Neural cell (in vitro differentiated cells): Measurements from ENCODE around the gene ANKS1B. TPM values are rescaled to one million over a fixed set of nuclear protein-coding genes. Genes with fewer than 3 reads are reported as not detected.

ENCODE experiments used
- H2AFZ ChIP-seq: fragments of 200-600, 300-800 bp; sonication (generic), shearing (Covaris generic); 2 replicates; pipeline ENCODE4 v1.6.0; 2014; ENCODE audit warnings: low read depth, mild to moderate bottlenecking, antibody characterized with exemption, low read length, moderate library complexity
- H3F3A ChIP-seq: fragments of 200-600 bp; shearing (Covaris generic); 2 replicates; pipeline ENCODE4 v1.6.1; 2016; ENCODE audit warnings: mild to moderate bottlenecking, moderate library complexity, mixed read lengths, antibody characterized with exemption, low read length; ENCODE audit not compliant: insufficient read depth, poor library complexity, severe bottlenecking
- H3K27ac ChIP-seq: fragments of 200-600, 300-800 bp; sonication (generic), shearing (Covaris generic); 2 replicates; pipeline ENCODE4 v1.5.1; 2014; ENCODE audit warnings: mild to moderate bottlenecking, low read length, moderate library complexity
- H3K27me3 ChIP-seq: fragments of 300-800, 200-600 bp; sonication (generic), shearing (Covaris generic); 2 replicates; pipeline ENCODE4 v1.6.0; 2014; ENCODE audit warnings: mild to moderate bottlenecking, low read depth, low read length, moderate library complexity; ENCODE audit not compliant: insufficient read depth
- H3K36me3 ChIP-seq: fragments of 300-800, 200-600 bp; sonication (generic), shearing (Covaris generic); 2 replicates; pipeline ENCODE4 v1.5.1; 2014; ENCODE audit warnings: mild to moderate bottlenecking, antibody characterized with exemption, low read length, moderate library complexity; ENCODE audit not compliant: insufficient read depth
- H3K4me2 ChIP-seq: fragments of 300-800, 200-600 bp; sonication (generic), shearing (Covaris generic); 2 replicates; pipeline ENCODE4 v1.6.0; 2014; ENCODE audit warnings: mild to moderate bottlenecking, low read length
- H3K4me3 ChIP-seq: fragments of 300-800, 200-600 bp; sonication (generic), shearing (Covaris generic); 2 replicates; pipeline ENCODE4 v1.5.1; 2014; ENCODE audit warnings: mild to moderate bottlenecking, low read length, moderate library complexity
- H3K79me2 ChIP-seq: fragments of 200-600 bp; shearing (Covaris generic); replicated peaks from 2 replicates; pipeline ENCODE4 v1.6.0; 2014; ENCODE audit warnings: mild to moderate bottlenecking, low read length, moderate library complexity; ENCODE audit not compliant: insufficient read depth
- H3K9ac ChIP-seq: fragments of 300-800, 200-600 bp; sonication (generic), shearing (Covaris generic); 2 replicates; pipeline ENCODE4 v1.6.1; 2016; ENCODE audit warnings: mild to moderate bottlenecking, low read length, mixed read lengths
- H3K9me2 ChIP-seq: fragments of 200-600 bp; shearing (Covaris generic); 2 replicates; pipeline ENCODE4 v1.6.1; 2016; ENCODE audit warnings: mild to moderate bottlenecking, low read length, mixed read lengths; ENCODE audit not compliant: insufficient read depth
- H3K9me3 ChIP-seq: fragments of 200-600, 300-800 bp; sonication (generic), shearing (Covaris generic); 2 replicates; pipeline ENCODE4 v1.6.1; 2016; ENCODE audit warnings: mild to moderate bottlenecking, mixed run types, low read length, moderate library complexity, mixed read lengths
- H4K20me1 ChIP-seq: fragments of 200-600 bp; shearing (Covaris generic); 2 replicates; pipeline ENCODE4 v1.6.1; 2016; ENCODE audit warnings: mild to moderate bottlenecking, mixed run types; ENCODE audit not compliant: insufficient read depth
- CTCF ChIP-seq: fragments of 450-650 bp; IDR thresholded peaks from 2 replicates; pipeline ENCODE4 v1.5.1; 2014; ENCODE audit warnings: antibody characterized with exemption, mild to moderate bottlenecking, moderate library complexity; ENCODE audit not compliant: poor library complexity, severe bottlenecking
- EP300 ChIP-seq: fragments of 450-650 bp; conservative IDR thresholded peaks from 2 replicates; pipeline ENCODE4 v1.6.1; 2014; ENCODE audit warnings: antibody characterized with exemption, mild to moderate bottlenecking, moderate library complexity; ENCODE audit not compliant: poor library complexity, severe bottlenecking
- EZH2 ChIP-seq: fragments of 200-600, 300-800 bp; shearing (Covaris generic), sonication (generic); IDR thresholded peaks from 2 replicates; pipeline ENCODE4 v1.6.1; 2014; ENCODE audit warnings: antibody characterized with exemption, low read length, borderline replicate concordance, mild to moderate bottlenecking; ENCODE audit not compliant: insufficient read depth, poor library complexity, severe bottlenecking
- MXI1 ChIP-seq: fragments of 450-650 bp; conservative IDR thresholded peaks from 2 replicates; pipeline ENCODE4 v1.6.1; 2014; ENCODE audit warnings: antibody characterized with exemption, mild to moderate bottlenecking; ENCODE audit not compliant: poor library complexity, severe bottlenecking
- POLR2AphosphoS5 ChIP-seq: IDR thresholded peaks from 2 replicates; pipeline ENCODE4 v1.6.1; 2012
- RAD21 ChIP-seq: fragments of 450-650 bp; conservative IDR thresholded peaks from 2 replicates; pipeline ENCODE4 v1.6.1; 2014; ENCODE audit warnings: antibody characterized with exemption, mild to moderate bottlenecking, moderate library complexity
- REST ChIP-seq: IDR thresholded peaks from 2 replicates; pipeline ENCODE4 v1.6.1; 2012; ENCODE audit warnings: borderline replicate concordance
- SMC3 ChIP-seq: fragments of 450-650 bp; conservative IDR thresholded peaks from 2 replicates; pipeline ENCODE4 v1.6.1; 2014; ENCODE audit warnings: antibody characterized with exemption, mild to moderate bottlenecking, moderate library complexity; ENCODE audit not compliant: poor library complexity
- TAF1 ChIP-seq: IDR thresholded peaks from 2 replicates; pipeline ENCODE4 v1.6.1; 2012; ENCODE audit warnings: low read depth
- polyA plus RNA-seq: library from polyadenylated mRNA; depleted of rRNA; stranded (reverse); fragments of >200 nt; gene quantifications from 2 replicates; pipeline ENCODE4 v1.2.3, GENCODE V29; 2014

ANKS1B gene
- polyA plus RNA-seq, 1 donor from 2014 or later, result 65.6 TPM

DNA sequence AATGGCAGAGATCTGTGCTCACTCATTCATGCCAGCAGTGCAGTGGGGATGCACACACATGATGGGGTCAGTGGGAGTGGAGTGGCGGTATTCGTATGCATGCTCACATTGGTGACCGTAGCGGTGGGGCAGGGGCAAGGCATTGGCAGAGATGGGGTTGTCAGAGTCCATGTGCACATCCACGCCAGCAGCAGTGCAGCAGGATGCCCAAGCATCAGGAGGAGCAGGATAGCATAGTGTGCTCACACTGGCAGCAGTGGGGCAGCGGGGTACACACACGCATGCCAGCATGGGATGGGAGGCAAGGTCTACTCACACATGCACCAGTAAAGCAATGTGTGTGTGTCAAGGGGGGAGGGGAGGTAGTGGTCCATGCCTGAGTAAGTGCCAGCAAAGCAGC is 426.6 kb downstream of the ANKS1B start:
- H3K27me3 ChIP-seq, result no peaks in the 10 kb centered on the region

GRCh38 chr12:99553461-99553860 is 431.3 kb downstream of the ANKS1B start:
- Histone ChIP-seq H3K9me2 (no peaks in the 10 kb centered on the region), H3K4me3 (no peak overlapping the region), H3K27ac (no peak overlapping the region), H2AFZ (no peak overlapping the region), H3K36me3 (no peaks in the 10 kb centered on the region), H3K9me3 (no peaks in the 10 kb centered on the region), H4K20me1 (no peaks in the 10 kb centered on the region), H3K9ac (no peak overlapping the region), H3K4me2 (no peak overlapping the region), H3F3A (no peaks in the 10 kb centered on the region), H3K27me3 (no peaks in the 10 kb centered on the region), H3K79me2 (no peaks in the 10 kb centered on the region)
- TF ChIP-seq RAD21, result no peak

More for the DNA sequence above, 426.6 kb downstream of the ANKS1B start:
- no peaks in the 10 kb centered on the region for H4K20me1 ChIP-seq
- no peaks in the 10 kb centered on the region for H3K9me3 ChIP-seq
- no peak overlapping the region for H3K27ac ChIP-seq
- H3K4me2 ChIP-seq, result no peak overlapping the region
- no peak overlapping the region for H2AFZ ChIP-seq
- no peaks in the 10 kb centered on the region for H3F3A ChIP-seq
- H3K79me2 ChIP-seq, result no peaks in the 10 kb centered on the region
- no peak overlapping the region for H3K9ac ChIP-seq
- H3K4me3 ChIP-seq, result no peak overlapping the region
- no peaks in the 10 kb centered on the region for H3K36me3 ChIP-seq
- no peaks in the 10 kb centered on the region for H3K9me2 ChIP-seq
- TF ChIP-seq EP300, result no peak
- TF ChIP-seq TAF1, result no peak
- no peak for TF ChIP-seq MXI1
- no peak for TF ChIP-seq RAD21
- TF ChIP-seq CTCF, result no peak
- no peak for TF ChIP-seq POLR2AphosphoS5
- no peak for TF ChIP-seq REST
- no peak for TF ChIP-seq SMC3
- TF ChIP-seq EZH2, result no peak

- TF ChIP-seq CTCF, result no peak
- no peak for TF ChIP-seq EP300
- no peak for TF ChIP-seq REST
- TF ChIP-seq EZH2, result no peak
- TF ChIP-seq TAF1, result no peak
- no peak for TF ChIP-seq MXI1
- no peak for TF ChIP-seq POLR2AphosphoS5
- TF ChIP-seq RAD21, result no peak
- no peak for TF ChIP-seq SMC3
- H3K4me3 ChIP-seq, result no peak overlapping the region
- no peaks in the 10 kb centered on the region for H4K20me1 ChIP-seq
- H3K36me3 ChIP-seq, result no peaks in the 10 kb centered on the region
- H3K9me2 ChIP-seq, result no peaks in the 10 kb centered on the region
- H3K79me2 ChIP-seq, result no peaks in the 10 kb centered on the region
- H3K27me3 ChIP-seq, result no peaks in the 10 kb centered on the region
- H3K4me2 ChIP-seq, result no peak overlapping the region
- no peaks in the 10 kb centered on the region for H3F3A ChIP-seq
- H3K9ac ChIP-seq, result no peak overlapping the region
- H3K9me3 ChIP-seq, result no peaks in the 10 kb centered on the region
- H3K27ac ChIP-seq, result no peak overlapping the region
- H2AFZ ChIP-seq, result no peak overlapping the region
Measured at GRCh38 chr12:99552022-99552421, 432.7 kb downstream of the ANKS1B start.
